Stimulated activated CD8-positive, alpha-beta memory T cell treated with anti-CD3 and anti-CD28 coated beads, Interleukin-15, amount 100 ng/mL, for 1 hour (primary cell): ENCODE measurements around the gene RPL22L1.
"Not testable (repeated sequence)": the region's sequence is repeated elsewhere in the genome, so short reads cannot be mapped to it uniquely, and the experiment has no call there.

Experiments
- DNase-seq: peaks from one replicate; pipeline ENCODE4 v3.0.0-alpha.2; 2020; ENCODE audit warnings: low read depth

Gene RPL22L1

GRCh38 chr3:170869645-170870593, at the start of gene RPL22L1:
Gene RPL22L1, minus strand, starts transcription at chr3:170870195. Its CDS starts 28 bp downstream, at chr3:170870167.
- peak; percentile 81 for DNase-seq

- no peak for DNase-seq
Observed at GRCh38 chr3:170918715-170919114, 48.7 kb upstream of the RPL22L1 start.

GRCh38 chr3:170914690-170915089, 44.7 kb upstream of the RPL22L1 start:
- no peak for DNase-seq

- DNase-seq: no peak
Observed at GRCh38 chr3:170914212-170914611, 44.2 kb upstream of the RPL22L1 start.

GRCh38 chr3:170911051-170911450, 41.1 kb upstream of the RPL22L1 start:
- DNase-seq: no peak

- no peak for DNase-seq
Observed at GRCh38 chr3:170910542-170910941, 40.5 kb upstream of the RPL22L1 start.

- no peak for DNase-seq
Observed at GRCh38 chr3:170909129-170909903, 39.3 kb upstream of the RPL22L1 start.

- DNase-seq: peak; percentile 91
Observed at GRCh38 chr3:170908235-170909116, 38.5 kb upstream of the RPL22L1 start, which contains the start of gene EIF5A2. Gene EIF5A2, minus strand, starts transcription at chr3:170908637. Its CDS starts 831 bp downstream, at chr3:170907806.

GRCh38 chr3:170907637-170908234, 37.7 kb upstream of the RPL22L1 start:
- DNase-seq: no peak

GRCh38 chr3:170905862-170906261, 35.9 kb upstream of the RPL22L1 start:
- DNase-seq: no peak

- no peak for DNase-seq
Observed at GRCh38 chr3:170903123-170903522, 33.1 kb upstream of the RPL22L1 start.

GRCh38 chr3:170899455-170899854, 29.5 kb upstream of the RPL22L1 start:
- no peak for DNase-seq

GRCh38 chr3:170897978-170898377, 28.0 kb upstream of the RPL22L1 start:
- DNase-seq: no peak

GRCh38 chr3:170897199-170897598, 27.2 kb upstream of the RPL22L1 start:
- not testable (repeated sequence) for DNase-seq

- no peak for DNase-seq
Observed at GRCh38 chr3:170896781-170897180, 26.8 kb upstream of the RPL22L1 start.

- not testable (repeated sequence) for DNase-seq
Observed at GRCh38 chr3:170896333-170896732, 26.3 kb upstream of the RPL22L1 start.

GRCh38 chr3:170893895-170894294, 23.9 kb upstream of the RPL22L1 start:
- no peak for DNase-seq

- DNase-seq: no peak
Observed at GRCh38 chr3:170889630-170890029, 19.6 kb upstream of the RPL22L1 start.

- DNase-seq: no peak
Observed at GRCh38 chr3:170889132-170889531, 19.1 kb upstream of the RPL22L1 start.

- DNase-seq: not testable (repeated sequence)
Observed at GRCh38 chr3:170884109-170884930, 14.3 kb upstream of the RPL22L1 start.
